Measurements from ENCODE around the gene SLC4A1AP.
"Not testable (repeated sequence)": the region's sequence is repeated elsewhere in the genome, so short reads cannot be mapped to it uniquely, and the experiment has no call there.

Gene SLC4A1AP

GRCh38 chr2:27667446-27667845, 3.8 kb downstream of the SLC4A1AP start:
- no peak for TF ChIP-seq CTCF (IDR thresholded peaks at IDR 0.05; ENCODE audit: extremely low read depth, insufficient read depth, missing control alignments)
- in situ Hi-C loops (cut with MboI; ENCODE audit: low pct_unique_long_range_greater_than_20kb, low sequenced_read_pairs, unreplicated experiment) = no loop called here
- no peak for DNase-seq (ENCODE audit: low spot score)

DNA sequence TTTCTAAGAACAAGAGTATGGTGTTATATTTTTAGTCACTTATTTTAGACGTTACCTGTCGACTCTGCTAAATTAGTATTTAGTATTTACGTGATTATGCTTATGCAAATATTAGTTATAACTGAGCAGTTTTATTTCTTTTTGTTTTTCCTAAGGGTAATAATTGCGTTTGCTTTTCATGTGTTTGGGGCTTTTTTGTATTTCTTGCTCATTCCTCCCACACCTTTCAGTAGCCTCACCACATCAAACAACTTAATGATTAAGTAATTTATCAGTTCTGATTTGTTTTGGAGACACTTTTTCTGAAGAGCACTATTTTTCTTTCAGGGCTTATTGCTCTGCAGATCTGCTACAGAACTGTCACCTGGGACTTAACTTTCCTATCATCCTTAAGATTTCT, 7.5 kb downstream of the SLC4A1AP start:
- in situ Hi-C loops (cut with MboI; ENCODE audit: low pct_unique_long_range_greater_than_20kb, low sequenced_read_pairs, unreplicated experiment) = no loop called here
- no peak for TF ChIP-seq CTCF (IDR thresholded peaks at IDR 0.05; ENCODE audit: extremely low read depth, insufficient read depth, missing control alignments)

GRCh38 chr2:27672723-27673486, 9.2 kb downstream of the SLC4A1AP start:
- no peak for DNase-seq (ENCODE audit: low spot score)
- in situ Hi-C loops (cut with MboI; ENCODE audit: low pct_unique_long_range_greater_than_20kb, low sequenced_read_pairs, unreplicated experiment) = no loop called here
- TF ChIP-seq CTCF (IDR thresholded peaks at IDR 0.05; ENCODE audit: extremely low read depth, insufficient read depth, missing control alignments) = no peak

More for the DNA sequence above, 7.5 kb downstream of the SLC4A1AP start:
- DNase-seq (ENCODE audit: low spot score) = no peak

GRCh38 chr2:27680571-27680970, 16.9 kb downstream of the SLC4A1AP start:
- no peak for DNase-seq (ENCODE audit: low spot score)
- no peak for TF ChIP-seq CTCF (IDR thresholded peaks at IDR 0.05; ENCODE audit: extremely low read depth, insufficient read depth, missing control alignments)
- in situ Hi-C loops (cut with MboI; ENCODE audit: low pct_unique_long_range_greater_than_20kb, low sequenced_read_pairs, unreplicated experiment) = no loop called here

DNA sequence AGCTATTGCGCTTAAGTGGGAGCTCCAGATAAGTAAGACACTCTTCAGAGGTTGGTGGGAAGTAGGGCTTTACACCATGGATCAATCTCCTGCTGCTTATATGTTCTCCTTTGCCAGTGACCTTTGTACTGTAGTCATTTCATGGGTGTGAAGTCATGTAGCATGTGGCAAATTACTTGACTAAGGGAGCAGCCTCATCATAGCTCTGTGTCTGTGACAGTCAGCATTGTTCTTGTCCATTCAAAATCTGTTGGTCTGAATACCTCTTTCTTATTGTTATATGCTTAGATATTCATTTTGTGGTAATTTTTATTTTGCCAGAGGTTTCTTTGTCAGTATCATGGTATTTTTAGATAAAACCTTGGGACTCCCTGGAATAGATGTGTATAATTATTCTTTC, 18.2 kb downstream of the SLC4A1AP start:
- in situ Hi-C loops (cut with MboI; ENCODE audit: low pct_unique_long_range_greater_than_20kb, low sequenced_read_pairs, unreplicated experiment) = no loop called here
- TF ChIP-seq CTCF (IDR thresholded peaks at IDR 0.05; ENCODE audit: extremely low read depth, insufficient read depth, missing control alignments) = no peak
- DNase-seq (ENCODE audit: low spot score) = no peak

DNA sequence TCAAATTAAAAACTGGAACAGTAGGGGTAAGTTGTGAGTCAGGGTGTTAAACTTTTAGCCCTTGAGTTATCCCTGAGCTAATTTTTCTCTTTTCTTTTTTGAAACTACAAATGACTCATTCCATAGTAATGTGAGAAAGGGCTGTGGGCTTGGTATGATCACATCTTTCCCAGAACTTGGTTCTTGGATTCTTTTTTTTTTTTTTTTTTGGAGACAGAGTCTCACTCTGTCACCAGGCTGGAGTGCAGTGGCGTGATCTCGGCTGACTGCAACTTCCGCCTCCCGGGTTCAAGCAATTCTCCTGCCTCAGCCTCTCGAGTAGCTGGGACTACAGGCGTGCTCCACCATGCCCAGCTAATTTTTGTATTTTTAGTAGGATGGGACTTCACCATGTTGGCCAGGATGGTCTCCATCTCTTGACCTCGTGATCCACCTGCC, 18.7 kb downstream of the SLC4A1AP start:
- in situ Hi-C loops (cut with MboI; ENCODE audit: low pct_unique_long_range_greater_than_20kb, low sequenced_read_pairs, unreplicated experiment); DNase-seq (ENCODE audit: low spot score): not testable (repeated sequence)

- in situ Hi-C loops (cut with MboI; ENCODE audit: low pct_unique_long_range_greater_than_20kb, low sequenced_read_pairs, unreplicated experiment) = no loop called here
- peak; percentile 71 for DNase-seq (ENCODE audit: low spot score)
- TF ChIP-seq CTCF (IDR thresholded peaks at IDR 0.05; ENCODE audit: extremely low read depth, insufficient read depth, missing control alignments) = peak; percentile 98
Observed at GRCh38 chr2:27683390-27684071, 19.8 kb downstream of the SLC4A1AP start.

GRCh38 chr2:27685006-27685405, 21.3 kb downstream of the SLC4A1AP start:
- in situ Hi-C loops (cut with MboI; ENCODE audit: low pct_unique_long_range_greater_than_20kb, low sequenced_read_pairs, unreplicated experiment); DNase-seq (ENCODE audit: low spot score): not testable (repeated sequence)
